H9 (cell line): Measurements from ENCODE around the gene ATXN10. TPM values are rescaled to one million over a fixed set of nuclear protein-coding genes. Genes with fewer than 3 reads are reported as not detected.

Experiments used
- DNase-seq: peaks from one replicate; pipeline ENCODE4 v3.0.0-alpha.2; 2017
- H2AFZ ChIP-seq: one replicate; pipeline ENCODE4 v1.6.1; 2013; ENCODE audit warnings: mild to moderate bottlenecking, low read length, control low read depth, moderate library complexity
- H2AK5ac ChIP-seq: 2 replicates; pipeline ENCODE4 v1.6.1; 2013; ENCODE audit warnings: low read length, control low read depth, mixed read lengths; ENCODE audit not compliant: insufficient read length
- H2BK120ac ChIP-seq: one replicate; pipeline ENCODE4 v1.6.1; 2013; ENCODE audit warnings: low read depth, mild to moderate bottlenecking, low read length, control low read depth, inconsistent platforms; ENCODE audit not compliant: poor library complexity, severe bottlenecking
- H2BK12ac ChIP-seq: 2 replicates; pipeline ENCODE4 v1.6.1; 2013; ENCODE audit warnings: low read length, control low read depth, mixed read lengths, low read depth; ENCODE audit not compliant: insufficient read length
- H2BK15ac ChIP-seq: 2 replicates; pipeline ENCODE4 v1.6.1; 2013; ENCODE audit warnings: low read depth, low read length, control low read depth
- H2BK20ac ChIP-seq: one replicate; pipeline ENCODE4 v1.6.1; 2013; ENCODE audit warnings: low read depth, mild to moderate bottlenecking, low read length, control low read depth, inconsistent platforms; ENCODE audit not compliant: poor library complexity, severe bottlenecking
- H2BK5ac ChIP-seq: 2 replicates; pipeline ENCODE4 v1.6.1; 2013; ENCODE audit warnings: low read length, control low read depth, mixed read lengths; ENCODE audit not compliant: insufficient read length
- H3K14ac ChIP-seq: 2 replicates; pipeline ENCODE4 v1.6.1; 2013; ENCODE audit warnings: low read length, control low read depth; ENCODE audit not compliant: insufficient read depth
- H3K18ac ChIP-seq: 2 replicates; pipeline ENCODE4 v1.6.1; 2013; ENCODE audit warnings: low read depth, mild to moderate bottlenecking, mixed read lengths, low read length, control low read depth; ENCODE audit not compliant: insufficient read length
- H3K23ac ChIP-seq: 2 replicates; pipeline ENCODE4 v1.6.1; 2013; ENCODE audit warnings: low read length, control low read depth, mixed read lengths, low read depth; ENCODE audit not compliant: insufficient read length
- H3K23me2 ChIP-seq: 2 replicates; pipeline ENCODE4 v1.6.1; 2013; ENCODE audit warnings: low read depth, mild to moderate bottlenecking, mixed read lengths, low read length, control low read depth; ENCODE audit not compliant: insufficient read length, poor library complexity, severe bottlenecking
- H3K27ac ChIP-seq: 2 replicates; pipeline ENCODE4 v1.5.1; 2013; ENCODE audit warnings: low read length, control low read depth, mixed read lengths, low read depth; ENCODE audit not compliant: insufficient read length
- H3K27me3 ChIP-seq: 2 replicates; pipeline ENCODE4 v1.6.1; 2013; ENCODE audit warnings: low read length, control low read depth, inconsistent platforms; ENCODE audit not compliant: insufficient read depth
- H3K4ac ChIP-seq: 2 replicates; pipeline ENCODE4 v1.6.1; 2013; ENCODE audit warnings: low read depth, mild to moderate bottlenecking, control low read depth, inconsistent platforms, low read length, moderate library complexity
- H3K4me1 ChIP-seq: 2 replicates; pipeline ENCODE4 v1.6.1; 2013; ENCODE audit warnings: low read length, control low read depth, inconsistent platforms; ENCODE audit not compliant: insufficient read depth
- H3K4me2 ChIP-seq: 2 replicates; pipeline ENCODE4 v1.6.1; 2013; ENCODE audit warnings: low read length, control low read depth, mixed read lengths; ENCODE audit not compliant: insufficient read length, insufficient read depth
- H3K56ac ChIP-seq: 2 replicates; pipeline ENCODE4 v1.6.1; 2013; ENCODE audit warnings: low read depth, mild to moderate bottlenecking, mixed read lengths, low read length, control low read depth; ENCODE audit not compliant: insufficient read length
- H3K79me1 ChIP-seq: 2 replicates; pipeline ENCODE4 v1.6.1; 2013; ENCODE audit warnings: low read depth, mild to moderate bottlenecking, moderate library complexity, low read length, control low read depth, inconsistent platforms; ENCODE audit not compliant: insufficient read depth, poor library complexity, severe bottlenecking
- H3K79me2 ChIP-seq: 2 replicates; pipeline ENCODE4 v1.6.1; 2013; ENCODE audit warnings: low read length, control low read depth, inconsistent platforms; ENCODE audit not compliant: insufficient read depth
- H3K9ac ChIP-seq: 2 replicates; pipeline ENCODE4 v1.6.1; 2013; ENCODE audit warnings: low read length, control low read depth, mixed read lengths; ENCODE audit not compliant: insufficient read length; ENCODE audit errors: extremely low read depth
- H3K9me3 ChIP-seq: one replicate; pipeline ENCODE4 v1.6.1; 2013; ENCODE audit warnings: low read depth, low read length, inconsistent platforms; ENCODE audit not compliant: control insufficient read depth
- H3T11ph ChIP-seq: one replicate; pipeline ENCODE4 v1.6.1; 2013; ENCODE audit warnings: mild to moderate bottlenecking, low read length, control low read depth, inconsistent platforms
- H4K20me1 ChIP-seq: one replicate; pipeline ENCODE4 v1.6.1; 2013; ENCODE audit not compliant: control insufficient read depth, insufficient read length, insufficient read depth
- H4K5ac ChIP-seq: 2 replicates; pipeline ENCODE4 v1.6.1; 2013; ENCODE audit warnings: low read depth, mild to moderate bottlenecking, mixed read lengths, low read length, control low read depth; ENCODE audit not compliant: insufficient read length
- H4K8ac ChIP-seq: replicated peaks from 2 replicates; pipeline ENCODE4 v1.6.1; 2013; ENCODE audit warnings: low read length, control low read depth, mixed read lengths, low read depth; ENCODE audit not compliant: insufficient read length
- H4K91ac ChIP-seq: 2 replicates; pipeline ENCODE4 v1.6.1; 2013; ENCODE audit warnings: low read depth, mild to moderate bottlenecking, moderate library complexity, mixed read lengths, low read length, control low read depth; ENCODE audit not compliant: insufficient read length
- H3K27ac Mint-ChIP-seq, 3 experiments: 2 replicates in 2 of 3; 3 replicates in 1 of 3; pipeline ENCODE4 v1.8.0; 2020 to 2021; ENCODE audit warnings: mixed read lengths in 3 of 3, mild to moderate bottlenecking in 1 of 3, moderate library complexity in 1 of 3
- H3K27me3 Mint-ChIP-seq: 2 replicates; pipeline ENCODE4 v1.8.0; 2021; ENCODE audit warnings: low read depth, mild to moderate bottlenecking, moderate library complexity, mixed read lengths
- H3K36me3 Mint-ChIP-seq, 3 experiments: 2 replicates in 2 of 3; 3 replicates in 1 of 3; pipeline ENCODE4 v1.8.0; 2020 to 2021; ENCODE audit warnings: low read depth in 3 of 3, mixed read lengths in 3 of 3; ENCODE audit not compliant: insufficient read depth in 1 of 3
- H3K4me1 Mint-ChIP-seq, 2 experiments: 2 replicates each; pipeline ENCODE4 v1.8.0; 2020; ENCODE audit warnings: mixed read lengths in 2 of 2
- H3K4me3 Mint-ChIP-seq, 2 experiments: 2 replicates in 1 of 2; 3 replicates in 1 of 2; pipeline ENCODE4 v1.8.0; 2020 to 2021; ENCODE audit warnings: mild to moderate bottlenecking in 2 of 2, mixed read lengths in 2 of 2, moderate library complexity in 1 of 2
- H3K9me3 Mint-ChIP-seq, 2 experiments: 2 replicates in 1 of 2; 3 replicates in 1 of 2; pipeline ENCODE4 v1.8.0; 2020; ENCODE audit warnings: mild to moderate bottlenecking in 2 of 2, mixed read lengths in 2 of 2, moderate library complexity in 1 of 2
- CTCF ChIP-seq: fragments of 200-600 bp; sonication (generic); conservative IDR thresholded peaks from 3 replicates; pipeline ENCODE4 v1.8.0; 2021; ENCODE audit warnings: antibody characterized with exemption, mild to moderate bottlenecking
- WGBS: extraction: QIAGEN DNeasy Blood & Tissue Kit; methylation state at CpG from one replicate; pipeline ENCODE4 v1.1.7; 2013; ENCODE audit warnings: missing lambda C conversion rate, low lambda C conversion rate, mixed read lengths; ENCODE audit not compliant: insufficient read length; ENCODE audit errors: extremely low coverage; 5-methylcytosine and 5-hydroxymethylcytosine counted together
- total RNA-seq: library from RNA; stranded (reverse); gene quantifications from 2 replicates; pipeline ENCODE4 v1.2.1, GENCODE V29; 2021

Gene ATXN10
- total RNA-seq, 1 experiment from 2014 or later: 210 TPM

GRCh38 chr22:45783690-45784089 is 112.1 kb downstream of the ATXN10 start:
- Histone ChIP-seq H3K27ac (no peak overlapping the region), H3K23me2 (no peaks in the 10 kb centered on the region), H3K4me2 (no peak overlapping the region), H3K4me1 (no peaks in the 10 kb centered on the region), H3T11ph (no peak overlapping the region), H3K23ac (no peak overlapping the region), H3K56ac (no peak overlapping the region), H3K9me3 (no peaks in the 10 kb centered on the region), H2AK5ac (no peak overlapping the region), H4K91ac (no peak overlapping the region), H3K9ac (no peak overlapping the region), H3K79me2 (no peaks in the 10 kb centered on the region), H4K8ac (no peak overlapping the region), H3K4ac (no peak overlapping the region), H2BK120ac (no peak overlapping the region), H3K14ac (no peak overlapping the region), H2BK5ac (no peak overlapping the region), H2BK12ac (no peak overlapping the region), H2BK20ac (no peak overlapping the region), H2BK15ac (no peak overlapping the region), H3K18ac (no peak overlapping the region), H4K5ac (no peak overlapping the region), H4K20me1 (no peaks in the 10 kb centered on the region), H3K27me3 (no peaks in the 10 kb centered on the region), H3K79me1 (no peaks in the 10 kb centered on the region), H2AFZ (no peak overlapping the region)
- Mint-ChIP-seq H3K27ac (no peak overlapping the region), H3K4me3 (no peak overlapping the region), H3K4me1 (peaks cover 35 to 36% of the 10 kb centered on the region in 2 experiments), H3K9me3 (no peaks in the 10 kb centered on the region), H3K36me3 (peaks cover 0 to 2% (median 2%) of the 10 kb centered on the region in 3 experiments; a peak in 4 of 7 replicates), H3K27me3 (no peaks in the 10 kb centered on the region)
- DNase-seq: no peak
- WGBS: no CpG with 5 or more reads among the region's 6 CpGs
- no peak for TF ChIP-seq CTCF
